GM20000 (cell line): Measurements from ENCODE around the gene MSI2.

Experiments
- DNase-seq: peaks from one replicate; pipeline ENCODE4 v3.0.0; 2012; ENCODE audit warnings: low spot score
- TF ChIP-seq, protein P1 (sequence below): IDR thresholded peaks from 2 replicates; pipeline ENCODE4 v1.5.1; 2012; ENCODE audit warnings: mild to moderate bottlenecking, control low read depth; ENCODE audit errors: extremely low read depth, missing control alignments

Gene MSI2

GRCh38 chr17:57262557-57262956, 6.2 kb downstream of the MSI2 start:
- DNase-seq = no peak
- TF ChIP-seq, protein P1, sequence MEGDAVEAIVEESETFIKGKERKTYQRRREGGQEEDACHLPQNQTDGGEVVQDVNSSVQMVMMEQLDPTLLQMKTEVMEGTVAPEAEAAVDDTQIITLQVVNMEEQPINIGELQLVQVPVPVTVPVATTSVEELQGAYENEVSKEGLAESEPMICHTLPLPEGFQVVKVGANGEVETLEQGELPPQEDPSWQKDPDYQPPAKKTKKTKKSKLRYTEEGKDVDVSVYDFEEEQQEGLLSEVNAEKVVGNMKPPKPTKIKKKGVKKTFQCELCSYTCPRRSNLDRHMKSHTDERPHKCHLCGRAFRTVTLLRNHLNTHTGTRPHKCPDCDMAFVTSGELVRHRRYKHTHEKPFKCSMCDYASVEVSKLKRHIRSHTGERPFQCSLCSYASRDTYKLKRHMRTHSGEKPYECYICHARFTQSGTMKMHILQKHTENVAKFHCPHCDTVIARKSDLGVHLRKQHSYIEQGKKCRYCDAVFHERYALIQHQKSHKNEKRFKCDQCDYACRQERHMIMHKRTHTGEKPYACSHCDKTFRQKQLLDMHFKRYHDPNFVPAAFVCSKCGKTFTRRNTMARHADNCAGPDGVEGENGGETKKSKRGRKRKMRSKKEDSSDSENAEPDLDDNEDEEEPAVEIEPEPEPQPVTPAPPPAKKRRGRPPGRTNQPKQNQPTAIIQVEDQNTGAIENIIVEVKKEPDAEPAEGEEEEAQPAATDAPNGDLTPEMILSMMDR = no peak

DNA sequence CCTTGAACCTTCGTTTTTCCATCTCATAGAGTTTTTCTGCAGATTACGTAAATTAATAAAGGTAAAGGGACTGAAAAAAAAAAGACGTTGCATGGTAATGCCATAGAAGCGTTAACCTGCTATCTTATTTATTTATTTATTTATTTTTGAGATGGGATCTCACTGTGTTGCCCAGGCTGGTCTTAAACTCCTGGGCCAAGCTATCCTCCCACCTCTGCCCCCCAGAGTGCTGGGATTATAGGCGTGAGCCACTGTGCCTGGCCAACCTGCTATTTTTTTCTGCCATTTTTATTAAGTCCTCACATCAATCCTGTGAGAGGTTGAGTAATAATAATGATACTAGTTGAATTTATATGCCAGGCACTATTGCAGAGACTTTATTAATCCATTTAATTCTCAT, 7.9 kb downstream of the MSI2 start:
- TF ChIP-seq, protein P1 = no peak
- DNase-seq = no peak

DNA sequence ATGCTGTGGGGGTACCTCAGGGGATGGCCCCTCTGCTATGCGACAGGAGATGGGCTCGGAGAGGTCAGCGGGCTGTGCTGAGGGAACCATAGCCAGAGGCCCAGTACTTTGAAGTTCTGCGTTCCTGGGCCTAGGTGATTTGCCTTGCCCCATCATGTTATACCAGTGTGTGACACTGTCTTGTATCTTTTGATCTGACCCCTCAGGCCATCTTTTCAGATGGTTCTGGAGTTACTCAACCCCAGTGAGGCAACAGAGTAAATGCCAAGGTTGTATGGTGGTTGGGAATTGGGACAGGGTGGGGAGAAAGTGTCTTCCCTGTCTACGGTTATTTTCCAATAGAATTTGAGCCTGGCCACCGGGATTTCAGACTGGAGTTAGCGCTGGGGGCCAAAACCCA, 8.5 kb downstream of the MSI2 start:
- TF ChIP-seq, protein P1 = no peak
- DNase-seq = no peak

DNA sequence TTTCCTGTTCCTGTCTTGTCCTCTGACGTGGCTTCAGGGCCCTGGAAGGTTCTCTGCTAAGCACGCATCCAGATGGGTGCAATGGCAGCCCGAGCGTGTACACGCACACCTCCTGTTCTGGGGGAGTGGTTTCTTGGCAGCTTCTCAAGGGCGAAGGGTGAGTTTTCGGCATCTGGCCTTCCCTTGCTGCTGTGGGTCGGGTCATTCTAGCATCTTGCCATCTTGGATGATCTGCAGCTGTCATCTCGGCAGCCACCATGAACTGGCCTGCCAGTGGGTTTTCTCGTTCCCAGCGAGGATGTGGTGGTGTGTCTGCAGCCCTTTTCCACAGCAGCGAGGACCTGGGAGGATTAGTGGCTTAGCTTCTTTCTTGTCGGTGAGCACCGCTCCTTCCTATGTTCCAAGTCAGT, 10.6 kb downstream of the MSI2 start:
- no peak for DNase-seq
- TF ChIP-seq, protein P1 = no peak

GRCh38 chr17:57268181-57268580, 11.9 kb downstream of the MSI2 start:
- TF ChIP-seq, protein P1 = no peak
- DNase-seq = no peak

- TF ChIP-seq, protein P1 = no peak
- no peak for DNase-seq
Observed at GRCh38 chr17:57269052-57269451, 12.7 kb downstream of the MSI2 start.

DNA sequence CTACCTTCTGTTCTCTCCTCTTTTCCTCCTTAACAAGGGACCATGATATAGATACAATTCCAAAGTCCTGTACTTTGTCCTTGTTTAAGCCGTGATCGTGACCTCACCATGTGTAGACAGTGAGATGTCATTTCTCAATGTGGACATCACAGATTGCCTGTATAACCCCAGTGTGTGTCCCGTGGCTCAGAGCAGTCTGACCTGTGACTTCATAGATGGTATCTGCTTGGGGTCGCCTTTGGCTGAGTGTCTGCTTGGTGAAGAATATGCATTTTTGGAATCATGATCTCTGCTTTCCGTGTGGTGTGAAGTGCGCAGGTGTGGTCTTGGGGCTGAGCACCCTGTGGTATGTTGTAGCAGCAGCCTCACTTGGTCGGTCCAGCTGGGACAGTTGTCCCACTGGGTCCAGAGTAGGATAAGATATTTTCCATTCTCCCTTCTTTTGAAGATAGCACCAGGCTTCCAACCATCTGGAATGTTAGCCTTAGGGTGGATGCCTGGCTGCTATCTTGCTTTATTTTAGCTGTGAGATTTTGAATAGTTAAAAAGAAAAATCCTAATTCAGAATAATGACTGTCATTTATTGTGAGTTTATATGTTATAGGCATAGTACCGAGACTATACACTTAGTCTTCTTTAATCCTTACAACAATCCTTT, 13.4 kb downstream of the MSI2 start:
- TF ChIP-seq, protein P1 = no peak

More for the DNA sequence above, 13.4 kb downstream of the MSI2 start:
- DNase-seq = no peak
